SK-N-SH treated with all-trans-retinoic acid at 6 μM for 48 hours (cell line): ENCODE results near the gene OGDHL.

Experiments used
- ATAC-seq: fragments of 200-7000 bp; cut with Tn5 transposase; 3 replicates; pipeline ENCODE4 v1.9.1; 2020; ENCODE audit warnings: mild to moderate bottlenecking, moderate library complexity
- BACH2 ChIP-seq: fragments of 250-450 bp; sonication (Bioruptor Pico); IDR thresholded peaks from 2 replicates; pipeline ENCODE4 v1.9.0; 2021; ENCODE audit warnings: mild to moderate bottlenecking, borderline replicate concordance
- CSDC2 ChIP-seq: fragments of 250-450 bp; sonication (Bioruptor Pico); IDR thresholded peaks from 2 replicates; pipeline ENCODE4 v1.5.0; 2020; ENCODE audit warnings: mild to moderate bottlenecking, moderate library complexity
- CSRNP3 ChIP-seq: fragments of 250-450 bp; sonication (Bioruptor Pico); IDR thresholded peaks from 2 replicates; pipeline ENCODE4 v1.5.1; 2021; ENCODE audit warnings: mild to moderate bottlenecking, moderate library complexity
- ESRRG ChIP-seq: fragments of 250-450 bp; sonication (Bioruptor Pico); IDR thresholded peaks from 2 replicates; pipeline ENCODE4 v1.6.1; 2021; ENCODE audit warnings: mild to moderate bottlenecking
- GLIS3 ChIP-seq: fragments of 250-450 bp; sonication (Bioruptor Pico); IDR thresholded peaks from 2 replicates; pipeline ENCODE4 v1.5.0; 2020; ENCODE audit warnings: mild to moderate bottlenecking, moderate library complexity
- ISL1 ChIP-seq: fragments of 250-450 bp; sonication (Bioruptor Pico); IDR thresholded peaks from 2 replicates; pipeline ENCODE4 v2.1.2; 2022; ENCODE audit warnings: mild to moderate bottlenecking, moderate library complexity
- OSR1 ChIP-seq: fragments of 250-450 bp; sonication (Bioruptor Pico); IDR thresholded peaks from 2 replicates; pipeline ENCODE4 v1.8.0; 2022; ENCODE audit warnings: moderate library complexity, mild to moderate bottlenecking, inconsistent platforms
- POU6F1 ChIP-seq: fragments of 250-450 bp; sonication (Bioruptor Pico); IDR thresholded peaks from 2 replicates; pipeline ENCODE4 v1.8.0; 2021; ENCODE audit warnings: low read depth, mild to moderate bottlenecking, moderate library complexity, borderline replicate concordance
- RARB ChIP-seq: fragments of 250-450 bp; sonication (Bioruptor Pico); IDR thresholded peaks from 2 replicates; pipeline ENCODE4 v1.8.0; 2021; ENCODE audit warnings: mild to moderate bottlenecking, moderate library complexity
- SNAI2 ChIP-seq: fragments of 250-450 bp; sonication (Bioruptor Pico); IDR thresholded peaks from 2 replicates; pipeline ENCODE4 v1.5.0; 2020; ENCODE audit warnings: mild to moderate bottlenecking, moderate library complexity
- TCF4 ChIP-seq: fragments of 250-450 bp; sonication (Bioruptor Pico); IDR thresholded peaks from 2 replicates; pipeline ENCODE4 v1.8.0; 2021; ENCODE audit warnings: mild to moderate bottlenecking, moderate library complexity, borderline replicate concordance
- TOX ChIP-seq: fragments of 250-450 bp; sonication (Bioruptor Pico); IDR thresholded peaks from 2 replicates; pipeline ENCODE4 v1.8.0; 2021; ENCODE audit warnings: mild to moderate bottlenecking, moderate library complexity, borderline replicate concordance
- ZC3H10 ChIP-seq: fragments of 250-450 bp; sonication (Bioruptor Pico); IDR thresholded peaks from 2 replicates; pipeline ENCODE4 v1.5.1; 2021; ENCODE audit warnings: mild to moderate bottlenecking, moderate library complexity
- ZFP30 ChIP-seq: fragments of 450-650 bp; formaldehyde crosslinking; IDR thresholded peaks from 2 replicates; pipeline ENCODE4 v1.5.0; 2022; ENCODE audit warnings: mild to moderate bottlenecking, moderate library complexity
- ZNF565 ChIP-seq: fragments of 450-650 bp; formaldehyde crosslinking; conservative IDR thresholded peaks from 2 replicates; pipeline ENCODE4 v1.5.0; 2020; ENCODE audit warnings: low read depth, mild to moderate bottlenecking, moderate library complexity
- ZNF70 ChIP-seq: fragments of 450-650 bp; formaldehyde crosslinking; IDR thresholded peaks from 2 replicates; pipeline ENCODE4 v1.5.0; 2020; ENCODE audit warnings: mild to moderate bottlenecking, moderate library complexity
- ZNF8 ChIP-seq: fragments of 450-650 bp; formaldehyde crosslinking; IDR thresholded peaks from 2 replicates; pipeline ENCODE4 v1.5.0; 2020; ENCODE audit warnings: mild to moderate bottlenecking, moderate library complexity
- TF ChIP-seq, protein P1 (sequence below): fragments of 250-450 bp; sonication (Bioruptor Pico); IDR thresholded peaks from 2 replicates; pipeline ENCODE4 v1.5.0; 2020; ENCODE audit warnings: mild to moderate bottlenecking, moderate library complexity
- TF ChIP-seq, protein P2 (sequence below): fragments of 250-450 bp; sonication (Bioruptor Pico); IDR thresholded peaks from 2 replicates; pipeline ENCODE4 v1.5.1; 2020; ENCODE audit warnings: low read depth, mild to moderate bottlenecking, moderate library complexity
- TF ChIP-seq, protein P3 (sequence below): fragments of 250-450 bp; sonication (Bioruptor Pico); IDR thresholded peaks from 2 replicates; pipeline ENCODE4 v1.8.0; 2020; ENCODE audit warnings: mild to moderate bottlenecking, moderate library complexity, borderline replicate concordance

Gene OGDHL

GRCh38 chr10:49768329-49768728, 6.2 kb upstream of the OGDHL start:
- ATAC-seq: no peak
- TF ChIP-seq, protein P1, sequence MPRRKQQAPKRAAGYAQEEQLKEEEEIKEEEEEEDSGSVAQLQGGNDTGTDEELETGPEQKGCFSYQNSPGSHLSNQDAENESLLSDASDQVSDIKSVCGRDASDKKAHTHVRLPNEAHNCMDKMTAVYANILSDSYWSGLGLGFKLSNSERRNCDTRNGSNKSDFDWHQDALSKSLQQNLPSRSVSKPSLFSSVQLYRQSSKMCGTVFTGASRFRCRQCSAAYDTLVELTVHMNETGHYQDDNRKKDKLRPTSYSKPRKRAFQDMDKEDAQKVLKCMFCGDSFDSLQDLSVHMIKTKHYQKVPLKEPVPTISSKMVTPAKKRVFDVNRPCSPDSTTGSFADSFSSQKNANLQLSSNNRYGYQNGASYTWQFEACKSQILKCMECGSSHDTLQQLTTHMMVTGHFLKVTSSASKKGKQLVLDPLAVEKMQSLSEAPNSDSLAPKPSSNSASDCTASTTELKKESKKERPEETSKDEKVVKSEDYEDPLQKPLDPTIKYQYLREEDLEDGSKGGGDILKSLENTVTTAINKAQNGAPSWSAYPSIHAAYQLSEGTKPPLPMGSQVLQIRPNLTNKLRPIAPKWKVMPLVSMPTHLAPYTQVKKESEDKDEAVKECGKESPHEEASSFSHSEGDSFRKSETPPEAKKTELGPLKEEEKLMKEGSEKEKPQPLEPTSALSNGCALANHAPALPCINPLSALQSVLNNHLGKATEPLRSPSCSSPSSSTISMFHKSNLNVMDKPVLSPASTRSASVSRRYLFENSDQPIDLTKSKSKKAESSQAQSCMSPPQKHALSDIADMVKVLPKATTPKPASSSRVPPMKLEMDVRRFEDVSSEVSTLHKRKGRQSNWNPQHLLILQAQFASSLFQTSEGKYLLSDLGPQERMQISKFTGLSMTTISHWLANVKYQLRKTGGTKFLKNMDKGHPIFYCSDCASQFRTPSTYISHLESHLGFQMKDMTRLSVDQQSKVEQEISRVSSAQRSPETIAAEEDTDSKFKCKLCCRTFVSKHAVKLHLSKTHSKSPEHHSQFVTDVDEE: no peak
- TF ChIP-seq OSR1 (CRISPR knock-in tag) (no peak), ISL1 (no peak), RARB (CRISPR knock-in tag) (no peak), CSRNP3 (CRISPR knock-in tag) (no peak), ZNF8 (CRISPR knock-in tag) (no peak), ESRRG (CRISPR knock-in tag) (no peak), ZC3H10 (CRISPR knock-in tag) (no peak), ZNF565 (CRISPR knock-in tag) (no peak), CSDC2 (CRISPR knock-in tag) (no peak), BACH2 (CRISPR knock-in tag) (no peak)

DNA sequence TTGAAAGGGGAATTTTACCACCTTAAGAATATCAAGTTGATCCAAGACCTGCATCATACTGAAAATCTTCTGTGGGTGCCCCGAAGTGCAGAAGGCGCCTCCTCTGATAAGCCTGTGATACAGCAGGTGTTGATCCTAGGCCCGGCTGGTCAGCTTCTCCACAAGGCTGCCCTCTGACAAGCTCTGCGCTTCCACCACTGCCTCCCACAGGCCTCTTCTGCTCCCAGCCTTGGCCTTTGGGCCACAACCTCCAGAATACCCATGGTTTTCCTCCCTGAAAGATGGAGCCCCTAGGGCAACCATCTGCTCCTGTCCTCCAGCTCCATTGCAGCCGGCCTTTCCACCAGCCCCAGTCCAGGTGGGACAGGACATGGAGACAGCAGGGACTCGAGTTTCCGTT, 5.6 kb upstream of the OGDHL start:
- TF ChIP-seq TOX: no peak
- TF ChIP-seq BACH2 (CRISPR knock-in tag): no peak
- no peak for TF ChIP-seq CSDC2 (CRISPR knock-in tag)
- TF ChIP-seq, protein P2, sequence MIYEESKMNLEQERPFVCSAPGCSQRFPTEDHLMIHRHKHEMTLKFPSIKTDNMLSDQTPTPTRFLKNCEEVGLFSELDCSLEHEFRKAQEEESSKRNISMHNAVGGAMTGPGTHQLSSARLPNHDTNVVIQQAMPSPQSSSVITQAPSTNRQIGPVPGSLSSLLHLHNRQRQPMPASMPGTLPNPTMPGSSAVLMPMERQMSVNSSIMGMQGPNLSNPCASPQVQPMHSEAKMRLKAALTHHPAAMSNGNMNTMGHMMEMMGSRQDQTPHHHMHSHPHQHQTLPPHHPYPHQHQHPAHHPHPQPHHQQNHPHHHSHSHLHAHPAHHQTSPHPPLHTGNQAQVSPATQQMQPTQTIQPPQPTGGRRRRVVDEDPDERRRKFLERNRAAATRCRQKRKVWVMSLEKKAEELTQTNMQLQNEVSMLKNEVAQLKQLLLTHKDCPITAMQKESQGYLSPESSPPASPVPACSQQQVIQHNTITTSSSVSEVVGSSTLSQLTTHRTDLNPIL (CRISPR knock-in tag): no peak
- TF ChIP-seq, protein P1: no peak
- ATAC-seq: no peak

DNA sequence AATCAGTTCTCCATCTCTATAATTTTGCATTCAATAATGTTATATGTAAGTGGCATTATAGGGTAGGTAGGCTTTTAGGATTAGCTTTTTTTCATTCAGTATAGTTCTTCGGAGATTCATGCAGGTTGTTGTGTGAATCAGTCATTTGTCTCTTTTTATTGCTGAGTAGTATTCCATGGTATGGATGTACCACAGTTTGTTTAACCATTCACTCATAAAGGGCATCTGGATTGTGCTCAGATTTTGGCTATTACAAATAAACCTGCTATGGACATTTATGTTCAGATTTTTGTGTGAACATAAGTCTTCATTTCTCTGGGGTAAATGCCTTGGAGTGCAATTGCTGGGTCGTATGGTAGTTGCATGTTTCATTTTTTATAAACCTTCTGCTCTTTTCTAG, 4.4 kb upstream of the OGDHL start:
- no peak for ATAC-seq
- TF ChIP-seq ZNF8 (CRISPR knock-in tag): peak; percentile 97
- TF ChIP-seq, protein P3, sequence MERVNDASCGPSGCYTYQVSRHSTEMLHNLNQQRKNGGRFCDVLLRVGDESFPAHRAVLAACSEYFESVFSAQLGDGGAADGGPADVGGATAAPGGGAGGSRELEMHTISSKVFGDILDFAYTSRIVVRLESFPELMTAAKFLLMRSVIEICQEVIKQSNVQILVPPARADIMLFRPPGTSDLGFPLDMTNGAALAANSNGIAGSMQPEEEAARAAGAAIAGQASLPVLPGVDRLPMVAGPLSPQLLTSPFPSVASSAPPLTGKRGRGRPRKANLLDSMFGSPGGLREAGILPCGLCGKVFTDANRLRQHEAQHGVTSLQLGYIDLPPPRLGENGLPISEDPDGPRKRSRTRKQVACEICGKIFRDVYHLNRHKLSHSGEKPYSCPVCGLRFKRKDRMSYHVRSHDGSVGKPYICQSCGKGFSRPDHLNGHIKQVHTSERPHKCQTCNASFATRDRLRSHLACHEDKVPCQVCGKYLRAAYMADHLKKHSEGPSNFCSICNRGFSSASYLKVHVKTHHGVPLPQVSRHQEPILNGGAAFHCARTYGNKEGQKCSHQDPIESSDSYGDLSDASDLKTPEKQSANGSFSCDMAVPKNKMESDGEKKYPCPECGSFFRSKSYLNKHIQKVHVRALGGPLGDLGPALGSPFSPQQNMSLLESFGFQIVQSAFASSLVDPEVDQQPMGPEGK (CRISPR knock-in tag): no peak

DNA sequence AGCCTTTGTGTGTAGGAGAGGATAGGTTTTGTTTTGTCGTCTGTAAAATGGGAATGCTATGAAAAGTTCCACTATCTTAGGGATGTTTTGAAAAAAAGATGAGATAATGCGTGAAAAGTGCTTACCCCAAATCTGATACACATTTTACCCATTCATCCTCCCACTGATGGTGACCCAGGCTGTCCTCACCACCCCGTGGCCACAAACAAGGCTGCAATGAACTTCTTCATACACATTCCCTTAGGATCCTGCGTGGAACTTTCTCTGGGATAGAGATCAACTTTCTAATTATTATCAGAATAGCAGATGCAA, 399 bp upstream of the OGDHL start:
- TF ChIP-seq TCF4 (CRISPR knock-in tag) (no peak), POU6F1 (CRISPR knock-in tag) (no peak), ZFP30 (CRISPR knock-in tag) (no peak), TOX (no peak), ZC3H10 (CRISPR knock-in tag) (no peak), BACH2 (CRISPR knock-in tag) (no peak), OSR1 (CRISPR knock-in tag) (no peak), ZNF8 (CRISPR knock-in tag) (no peak), CSDC2 (CRISPR knock-in tag) (no peak), SNAI2 (CRISPR knock-in tag) (no peak), GLIS3 (CRISPR knock-in tag) (no peak), ISL1 (no peak), ESRRG (CRISPR knock-in tag) (no peak), ZNF70 (CRISPR knock-in tag) (no peak)
- ATAC-seq: no peak
